MM.1S (cell line): Measurements from ENCODE around the gene ITGA2.

ENCODE experiments used
- EZH2 ChIP-seq: fragments of 300-600 bp; sonication (generic); optimal IDR thresholded peaks from 2 replicates; pipeline ENCODE3; 2017; ENCODE audit warnings: low read depth, mild to moderate bottlenecking, antibody characterized with exemption, low read length, mixed read lengths
- EZH2phosphoT487 ChIP-seq: fragments of 300-600 bp; sonication (generic); IDR thresholded peaks from 2 replicates; pipeline ENCODE4 v1.6.1; 2018; ENCODE audit warnings: antibody characterized with exemption, low read length
- TF ChIP-seq, protein P1 (sequence below): fragments of 300-600 bp; sonication (generic); IDR thresholded peaks from 2 replicates; pipeline ENCODE4 v1.5.1; 2016; ENCODE audit warnings: antibody characterized with exemption, low read length, mixed read lengths

DNA sequence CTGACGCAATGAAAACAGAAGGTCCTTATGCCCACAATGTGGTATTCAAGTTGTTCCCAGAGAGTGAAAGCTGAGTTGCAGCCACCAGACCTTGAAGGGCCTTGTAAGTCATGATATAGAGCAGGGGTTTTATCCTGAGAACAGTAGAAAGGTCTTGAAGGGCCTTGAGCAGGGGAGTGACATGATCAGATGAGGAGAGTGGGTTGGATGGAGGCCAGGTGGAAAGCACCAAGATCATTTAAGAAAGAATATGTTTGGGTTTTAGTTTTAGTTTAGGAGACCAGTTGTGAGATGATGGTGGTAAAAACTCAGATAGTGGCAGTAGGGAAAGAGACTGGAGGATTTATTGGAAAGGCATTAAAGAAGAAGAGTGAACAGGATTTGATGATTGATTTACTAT, 5.9 kb downstream of the ITGA2 start:
- TF ChIP-seq EZH2phosphoT487 (no peak), EZH2 (no peak)
- TF ChIP-seq, protein P1, sequence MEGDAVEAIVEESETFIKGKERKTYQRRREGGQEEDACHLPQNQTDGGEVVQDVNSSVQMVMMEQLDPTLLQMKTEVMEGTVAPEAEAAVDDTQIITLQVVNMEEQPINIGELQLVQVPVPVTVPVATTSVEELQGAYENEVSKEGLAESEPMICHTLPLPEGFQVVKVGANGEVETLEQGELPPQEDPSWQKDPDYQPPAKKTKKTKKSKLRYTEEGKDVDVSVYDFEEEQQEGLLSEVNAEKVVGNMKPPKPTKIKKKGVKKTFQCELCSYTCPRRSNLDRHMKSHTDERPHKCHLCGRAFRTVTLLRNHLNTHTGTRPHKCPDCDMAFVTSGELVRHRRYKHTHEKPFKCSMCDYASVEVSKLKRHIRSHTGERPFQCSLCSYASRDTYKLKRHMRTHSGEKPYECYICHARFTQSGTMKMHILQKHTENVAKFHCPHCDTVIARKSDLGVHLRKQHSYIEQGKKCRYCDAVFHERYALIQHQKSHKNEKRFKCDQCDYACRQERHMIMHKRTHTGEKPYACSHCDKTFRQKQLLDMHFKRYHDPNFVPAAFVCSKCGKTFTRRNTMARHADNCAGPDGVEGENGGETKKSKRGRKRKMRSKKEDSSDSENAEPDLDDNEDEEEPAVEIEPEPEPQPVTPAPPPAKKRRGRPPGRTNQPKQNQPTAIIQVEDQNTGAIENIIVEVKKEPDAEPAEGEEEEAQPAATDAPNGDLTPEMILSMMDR = no peak
